Embryonic facial prominence (tissue), 1 donor: Measurements from ENCODE around the gene NUP62.
"Not testable (repeated sequence)": the region's sequence is repeated elsewhere in the genome, so short reads cannot be mapped to it uniquely, and the experiment has no call there.

Experiments used
- DNase-seq: peaks from one replicate; pipeline ENCODE4 v3.0.0-alpha.2; 2016; ENCODE audit errors: extremely low spot score

NUP62 gene

DNA sequence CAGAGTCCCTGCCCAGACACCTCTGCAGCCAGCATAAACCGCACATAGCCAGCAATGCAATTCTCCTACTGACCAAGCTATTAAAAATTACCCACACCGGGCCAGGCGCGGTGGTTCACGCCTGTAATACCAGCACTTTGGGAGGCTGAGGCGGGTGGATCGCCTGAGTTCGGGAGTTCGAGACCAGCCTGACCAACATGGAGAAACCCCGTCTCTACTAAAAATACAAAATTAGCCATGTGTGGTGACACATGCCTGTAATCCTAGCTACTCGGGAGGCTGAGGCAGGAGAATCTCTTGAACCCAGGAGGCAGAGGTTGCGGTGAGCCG, 4.5 kb downstream of the NUP62 start:
- not testable (repeated sequence) for DNase-seq

DNA sequence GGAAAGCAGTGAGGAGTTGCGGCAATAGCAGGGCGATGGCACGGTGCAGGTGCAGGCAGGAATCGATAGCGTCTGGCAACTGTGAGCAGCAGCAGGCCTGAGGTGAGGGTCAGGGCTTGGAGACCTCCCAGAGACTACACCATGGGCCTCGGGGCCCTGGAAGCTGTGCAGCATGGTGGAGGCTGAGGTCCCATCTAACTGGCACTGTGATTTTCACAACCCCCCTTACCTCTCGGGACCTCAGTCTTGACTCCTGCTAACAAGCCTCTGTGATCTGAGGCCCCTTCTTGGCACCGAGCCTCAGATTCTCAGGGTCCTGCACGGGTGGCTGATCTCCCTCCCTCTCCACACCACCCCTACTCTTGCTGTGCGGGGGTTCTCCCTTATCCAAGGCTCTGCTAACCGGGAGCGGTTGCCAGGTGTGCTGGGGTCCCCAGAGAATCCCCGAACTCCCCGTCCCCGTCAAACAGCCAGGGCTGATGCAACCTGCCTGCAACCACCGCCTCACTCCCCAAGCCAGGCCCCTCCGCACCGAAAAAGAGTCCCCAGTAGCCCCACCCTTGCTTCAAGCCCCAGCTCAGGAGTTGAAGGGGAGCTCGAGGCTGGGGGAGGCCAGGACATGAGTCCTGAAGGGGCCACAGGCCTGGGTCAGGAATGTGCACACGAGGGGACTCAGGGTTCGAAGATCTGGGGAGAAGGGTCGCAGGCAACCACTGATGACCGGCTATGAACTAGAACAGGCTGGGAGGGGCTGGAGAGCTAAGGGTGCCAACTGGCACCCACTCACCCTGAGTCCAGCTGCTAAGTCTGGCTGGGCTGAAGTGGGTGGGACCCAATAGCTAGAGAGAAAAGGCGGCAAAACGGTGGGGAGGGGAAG, 5.1 kb downstream of the NUP62 start:
- DNase-seq, result no peak

GRCh38 chr19:49923055-49924003, 6.0 kb downstream of the NUP62 start:
- no peak for DNase-seq

- no peak for DNase-seq
Observed at GRCh38 chr19:49921871-49922795, 7.2 kb downstream of the NUP62 start.

GRCh38 chr19:49920624-49921363, 8.5 kb downstream of the NUP62 start:
- DNase-seq, result no peak

DNA sequence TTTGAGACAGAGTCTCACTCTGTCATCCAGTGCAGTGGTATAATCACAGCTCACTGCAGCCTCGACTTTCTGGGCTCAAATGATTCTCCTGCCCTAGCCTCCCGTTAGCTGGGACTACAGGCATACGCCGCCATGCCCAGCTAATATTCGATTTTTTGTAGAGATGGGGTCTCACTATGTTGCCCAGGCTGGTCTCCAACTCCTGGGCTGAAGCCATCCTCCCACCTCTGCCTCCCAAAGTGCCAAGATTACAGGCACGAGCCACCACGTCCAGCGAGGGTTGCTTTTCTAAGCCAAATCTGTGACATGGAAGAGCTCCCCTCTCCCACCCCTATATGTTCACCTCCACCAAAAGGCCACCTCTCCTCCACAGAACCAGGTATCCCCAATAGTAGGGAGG, 11.2 kb downstream of the NUP62 start:
- no peak for DNase-seq

- no peak for DNase-seq
Observed at GRCh38 chr19:49916839-49917733, 12.2 kb downstream of the NUP62 start.

DNA sequence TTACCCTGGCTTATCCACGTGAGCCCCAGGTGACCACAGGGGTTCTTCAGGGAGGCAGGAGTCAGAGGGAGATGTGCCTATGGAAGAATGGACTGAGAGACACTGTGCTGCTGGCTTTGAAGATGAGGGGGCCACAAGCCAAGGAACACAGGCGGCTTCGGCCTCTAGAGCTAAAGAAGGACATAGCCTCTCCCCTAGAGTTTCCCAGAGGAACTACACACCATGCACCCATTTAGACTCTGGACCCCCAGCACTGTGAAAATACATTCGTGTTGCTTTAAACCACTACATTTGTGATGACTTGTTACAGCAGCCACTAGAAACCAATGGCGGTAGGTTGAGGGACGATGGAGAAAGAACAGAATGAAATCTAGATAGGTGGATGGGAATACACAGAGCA, 14.0 kb downstream of the NUP62 start:
- DNase-seq, result no peak

- DNase-seq, result no peak
Observed at GRCh38 chr19:49913720-49914119, 15.6 kb downstream of the NUP62 start.

GRCh38 chr19:49912965-49913685, 16.2 kb downstream of the NUP62 start:
- no peak for DNase-seq

GRCh38 chr19:49911381-49912145, 17.7 kb downstream of the NUP62 start:
- no peak for DNase-seq

DNA sequence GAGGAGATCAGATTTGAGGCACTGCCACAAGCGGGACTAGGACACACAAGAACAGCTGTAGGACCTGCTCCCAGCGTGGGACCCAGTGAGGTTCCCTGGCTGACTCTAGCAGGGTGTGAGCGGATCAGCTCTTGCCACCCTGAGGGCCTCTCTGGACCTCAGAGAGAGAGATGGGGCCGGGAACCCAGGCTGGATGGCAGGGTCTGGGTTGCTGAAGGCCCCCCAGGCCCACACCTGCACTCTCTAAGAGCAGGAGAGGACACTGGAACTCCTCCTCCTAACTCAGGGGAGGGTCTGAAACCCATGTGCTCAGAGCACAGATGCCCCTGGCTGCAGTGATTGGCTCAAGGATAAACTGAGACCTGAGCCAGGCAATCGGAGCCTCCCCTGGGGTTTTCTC, 19.1 kb downstream of the NUP62 start:
- no peak for DNase-seq

- no peak for DNase-seq
Observed at GRCh38 chr19:49908480-49909420, 20.6 kb downstream of the NUP62 start.

DNA sequence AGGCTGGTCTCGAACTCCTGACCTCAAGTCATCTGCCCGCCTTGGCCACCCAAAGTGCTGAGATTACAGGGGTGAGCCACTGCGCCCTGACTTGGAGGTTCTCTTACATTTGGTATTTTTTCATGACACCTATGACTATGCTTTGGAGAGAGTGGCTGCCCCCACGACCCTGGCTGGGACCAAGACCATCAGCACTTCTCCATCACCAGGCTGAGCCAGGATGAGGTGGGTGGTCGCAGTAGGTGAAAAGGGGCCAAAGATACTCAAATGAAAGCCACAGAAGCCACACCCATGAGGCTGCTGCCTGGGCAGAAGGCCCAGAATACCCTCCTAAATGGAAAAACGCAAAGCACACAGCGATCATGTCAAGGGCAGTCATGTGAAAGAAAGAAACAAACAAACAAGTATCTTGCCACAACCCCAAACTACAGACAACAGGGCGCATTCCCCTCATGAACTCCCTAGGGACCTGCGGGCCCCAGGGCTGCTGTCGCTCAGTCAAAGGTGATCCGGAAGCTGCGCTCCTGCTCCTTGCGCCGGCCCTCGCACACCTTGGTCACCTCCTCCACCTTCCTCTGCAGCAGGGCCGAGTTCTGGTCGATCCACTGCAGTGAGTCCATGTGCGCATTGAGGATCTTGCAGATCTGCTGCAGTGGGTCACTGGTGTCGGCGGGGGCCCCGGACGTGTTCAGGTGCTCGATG, 21.4 kb downstream of the NUP62 start:
- no peak for DNase-seq

DNA sequence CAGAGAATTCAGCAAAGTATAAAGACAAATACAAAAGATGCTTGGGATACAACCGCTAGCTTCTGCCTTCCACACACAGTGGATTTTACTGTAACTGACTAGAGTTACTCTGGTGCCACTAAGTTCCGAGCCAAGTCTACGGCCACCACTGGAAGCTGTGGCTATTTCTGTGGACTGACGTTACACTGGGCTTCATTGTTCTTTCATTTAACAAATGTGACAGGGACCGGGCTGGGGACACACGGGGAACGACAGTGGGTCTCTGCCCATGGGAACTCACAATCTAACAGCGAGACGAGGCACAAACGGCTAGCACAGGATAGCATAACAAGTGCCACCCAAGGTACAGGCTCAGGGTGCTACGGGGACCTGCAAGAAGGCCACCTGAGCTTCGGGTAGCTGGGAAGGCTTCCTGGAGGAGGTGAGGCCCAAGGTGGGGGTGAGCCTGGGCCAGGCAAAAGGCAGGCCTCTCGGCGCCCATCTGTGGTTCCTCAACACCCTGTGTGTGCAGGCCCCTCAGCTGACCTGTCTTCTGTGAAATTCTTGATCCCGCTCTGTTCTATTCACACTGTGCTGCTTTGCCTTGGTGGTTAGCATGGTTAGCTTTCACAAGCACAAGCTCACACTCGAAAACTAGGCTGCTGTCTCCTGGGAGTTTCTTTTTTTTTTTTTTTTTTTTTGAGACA, 22.3 kb downstream of the NUP62 start:
- DNase-seq, result no peak

DNA sequence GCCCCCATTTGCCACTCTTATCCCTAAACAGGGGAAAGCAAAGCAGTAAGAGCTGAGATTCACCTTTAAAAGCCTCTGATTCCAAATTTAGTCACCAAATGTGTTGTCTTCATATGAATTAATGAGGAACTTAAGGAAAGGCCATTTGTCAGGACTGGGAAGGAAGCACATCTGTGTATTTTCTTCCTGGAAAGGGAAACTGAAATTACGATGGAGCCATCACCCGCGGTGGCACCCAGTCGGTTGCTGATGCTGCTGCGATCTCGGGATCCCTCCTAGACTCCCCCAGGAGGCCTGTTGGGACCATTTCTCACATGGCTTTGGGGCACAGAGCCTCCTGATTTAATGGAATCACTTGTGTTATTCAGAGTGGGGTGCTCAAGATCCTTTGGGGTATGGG, 25.2 kb downstream of the NUP62 start:
- DNase-seq, result no peak
